GM12872 (cell line): Measurements from ENCODE around the gene CD9.

ENCODE experiments used
- TF ChIP-seq, protein P1 (sequence below): IDR thresholded peaks from 3 replicates; pipeline ENCODE4 v1.5.1; 2011; ENCODE audit warnings: low read depth, mild to moderate bottlenecking, low read length, moderate library complexity; ENCODE audit not compliant: insufficient read depth

The CD9 gene

DNA sequence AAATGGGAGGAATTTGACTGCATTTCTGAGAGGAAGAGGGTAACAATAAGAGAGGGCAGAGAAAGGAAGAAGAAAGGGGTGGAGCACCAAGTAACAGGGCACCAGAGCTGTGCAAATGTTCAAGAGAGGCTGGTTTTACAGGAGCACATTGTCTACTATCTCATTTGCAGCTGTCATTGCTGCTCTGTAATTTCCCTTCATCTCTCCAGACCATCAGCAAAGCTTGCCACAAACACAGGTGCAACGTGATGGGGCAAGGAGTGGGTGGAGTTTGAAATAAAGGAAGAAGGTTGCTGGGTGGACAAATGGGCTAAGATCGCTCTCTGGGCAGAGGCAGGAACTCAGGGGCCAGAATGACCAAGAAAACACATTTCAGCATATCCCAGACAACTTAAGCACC, 62.4 kb downstream of the CD9 start:
- TF ChIP-seq, protein P1, sequence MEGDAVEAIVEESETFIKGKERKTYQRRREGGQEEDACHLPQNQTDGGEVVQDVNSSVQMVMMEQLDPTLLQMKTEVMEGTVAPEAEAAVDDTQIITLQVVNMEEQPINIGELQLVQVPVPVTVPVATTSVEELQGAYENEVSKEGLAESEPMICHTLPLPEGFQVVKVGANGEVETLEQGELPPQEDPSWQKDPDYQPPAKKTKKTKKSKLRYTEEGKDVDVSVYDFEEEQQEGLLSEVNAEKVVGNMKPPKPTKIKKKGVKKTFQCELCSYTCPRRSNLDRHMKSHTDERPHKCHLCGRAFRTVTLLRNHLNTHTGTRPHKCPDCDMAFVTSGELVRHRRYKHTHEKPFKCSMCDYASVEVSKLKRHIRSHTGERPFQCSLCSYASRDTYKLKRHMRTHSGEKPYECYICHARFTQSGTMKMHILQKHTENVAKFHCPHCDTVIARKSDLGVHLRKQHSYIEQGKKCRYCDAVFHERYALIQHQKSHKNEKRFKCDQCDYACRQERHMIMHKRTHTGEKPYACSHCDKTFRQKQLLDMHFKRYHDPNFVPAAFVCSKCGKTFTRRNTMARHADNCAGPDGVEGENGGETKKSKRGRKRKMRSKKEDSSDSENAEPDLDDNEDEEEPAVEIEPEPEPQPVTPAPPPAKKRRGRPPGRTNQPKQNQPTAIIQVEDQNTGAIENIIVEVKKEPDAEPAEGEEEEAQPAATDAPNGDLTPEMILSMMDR: no peak

DNA sequence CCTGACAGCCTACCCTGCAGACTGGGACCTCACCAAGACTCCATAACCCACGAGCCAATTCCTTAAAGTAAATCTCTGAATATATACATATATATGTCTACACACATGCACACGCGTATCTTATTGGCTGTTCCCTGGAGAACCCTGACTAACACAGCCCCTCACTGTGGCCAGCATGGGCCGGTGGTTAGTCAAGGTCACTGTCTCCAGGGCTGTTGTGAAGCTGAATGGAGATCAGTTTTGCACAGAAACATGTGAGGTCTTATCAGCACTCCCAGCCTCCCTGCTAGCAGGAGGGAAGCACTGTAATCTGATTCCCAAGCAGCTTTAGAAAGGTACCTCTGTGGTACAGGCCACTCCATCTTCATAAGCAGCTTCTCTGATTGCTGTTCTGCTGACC, 63.7 kb downstream of the CD9 start:
- TF ChIP-seq, protein P1: no peak

DNA sequence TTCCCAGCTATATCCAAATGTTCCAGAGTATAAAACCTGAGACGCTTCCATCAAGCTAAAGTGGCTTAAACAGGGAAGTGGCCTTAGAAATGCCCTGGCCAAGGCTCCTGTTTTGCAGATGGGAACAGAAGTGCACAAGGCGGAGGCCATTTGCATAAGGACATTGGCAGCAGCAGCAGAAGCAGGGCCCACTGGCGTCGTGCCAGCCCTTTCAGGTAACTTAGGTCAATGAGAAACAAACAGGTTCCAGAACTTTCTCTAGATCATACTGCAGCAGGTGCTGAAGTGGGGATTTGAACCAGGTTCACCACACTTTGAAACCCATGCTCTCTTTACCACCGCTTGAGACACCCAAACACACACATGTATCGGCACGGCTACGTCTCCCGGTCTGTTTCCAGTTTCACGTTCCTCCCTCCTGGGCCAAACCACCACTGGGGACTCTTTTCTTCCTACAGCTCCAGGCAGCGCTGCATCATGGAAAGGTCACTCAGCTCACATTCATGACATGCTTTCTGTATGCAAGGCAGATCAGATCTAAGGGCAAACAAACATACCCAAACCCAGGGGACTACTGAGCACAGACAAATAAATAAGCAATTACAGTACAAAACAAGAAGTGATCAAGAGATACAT, 64.3 kb downstream of the CD9 start:
- TF ChIP-seq, protein P1: no peak

DNA sequence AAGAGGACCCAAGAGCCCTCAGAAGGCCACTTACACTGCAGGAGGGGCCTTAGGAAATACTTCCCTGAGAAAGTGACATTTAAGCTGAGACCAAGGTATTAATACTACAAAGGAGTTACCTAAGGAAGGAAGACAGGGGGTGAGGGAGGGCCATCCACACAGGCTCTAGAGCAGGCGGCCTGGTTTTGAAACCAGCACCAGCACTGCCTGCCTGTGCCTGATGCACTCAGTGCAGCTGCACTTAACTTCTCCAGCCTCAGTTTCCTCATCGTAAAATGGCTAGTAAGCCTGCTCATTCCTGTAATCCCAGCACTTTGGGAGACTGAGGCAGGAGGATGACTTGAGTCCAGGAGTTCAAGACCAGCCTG, 64.8 kb downstream of the CD9 start:
- TF ChIP-seq, protein P1: no peak

DNA sequence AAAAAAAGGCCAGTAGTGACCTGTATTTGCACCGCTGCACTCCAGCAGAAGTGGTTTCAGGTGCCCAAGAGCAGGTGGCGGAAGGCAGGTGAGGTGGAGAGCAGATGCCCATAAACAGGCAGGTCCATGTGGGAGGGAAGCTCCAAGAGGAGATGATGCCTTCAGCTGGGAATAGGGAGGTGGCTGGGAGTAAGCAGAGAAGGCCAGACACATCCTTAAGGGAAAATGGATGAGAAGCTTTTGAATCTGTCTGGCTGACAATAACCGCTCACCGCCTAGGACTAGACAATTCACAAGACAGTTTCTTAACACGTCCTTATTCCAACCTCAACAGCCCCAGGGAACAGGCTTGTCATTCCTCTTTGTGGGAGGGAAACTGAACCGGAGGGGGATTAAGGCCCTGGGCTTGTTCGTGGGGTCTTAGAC, 66.4 kb downstream of the CD9 start:
- TF ChIP-seq, protein P1: no peak

DNA sequence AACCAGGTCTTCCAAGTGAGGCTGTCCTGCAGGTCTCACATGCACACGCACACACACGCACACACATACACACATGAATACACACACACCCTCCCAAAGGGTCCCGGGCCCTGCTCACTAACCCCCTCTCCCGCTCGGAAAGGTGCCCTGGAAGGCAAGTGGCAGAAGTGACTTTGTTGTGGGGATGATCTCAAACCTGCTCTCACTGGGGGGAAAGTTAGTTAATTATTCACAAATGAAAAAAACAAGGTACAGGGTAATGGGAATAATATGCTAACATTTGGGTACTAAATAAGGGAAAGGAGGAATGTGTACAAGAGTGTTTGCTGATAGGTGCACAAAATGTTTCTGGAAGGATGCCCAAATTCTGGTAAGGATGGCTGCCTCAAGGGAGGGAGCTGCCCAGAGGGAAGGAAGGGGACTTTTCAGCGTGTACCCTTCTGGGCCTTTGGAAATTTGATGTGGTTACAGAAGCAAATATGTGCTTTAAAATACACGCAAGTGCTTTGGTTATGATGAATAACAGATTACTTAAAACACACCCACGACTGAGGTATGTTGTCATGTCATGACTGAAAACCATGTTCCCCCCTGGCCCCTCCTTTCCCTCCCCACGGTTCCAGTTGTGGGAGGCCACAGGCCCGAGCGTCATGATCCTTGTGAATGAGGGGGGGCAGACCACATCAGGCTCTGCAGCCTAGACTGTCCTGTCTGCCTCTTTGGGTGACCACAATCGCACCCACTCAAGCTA, 66.9 kb downstream of the CD9 start:
- TF ChIP-seq, protein P1: no peak

DNA sequence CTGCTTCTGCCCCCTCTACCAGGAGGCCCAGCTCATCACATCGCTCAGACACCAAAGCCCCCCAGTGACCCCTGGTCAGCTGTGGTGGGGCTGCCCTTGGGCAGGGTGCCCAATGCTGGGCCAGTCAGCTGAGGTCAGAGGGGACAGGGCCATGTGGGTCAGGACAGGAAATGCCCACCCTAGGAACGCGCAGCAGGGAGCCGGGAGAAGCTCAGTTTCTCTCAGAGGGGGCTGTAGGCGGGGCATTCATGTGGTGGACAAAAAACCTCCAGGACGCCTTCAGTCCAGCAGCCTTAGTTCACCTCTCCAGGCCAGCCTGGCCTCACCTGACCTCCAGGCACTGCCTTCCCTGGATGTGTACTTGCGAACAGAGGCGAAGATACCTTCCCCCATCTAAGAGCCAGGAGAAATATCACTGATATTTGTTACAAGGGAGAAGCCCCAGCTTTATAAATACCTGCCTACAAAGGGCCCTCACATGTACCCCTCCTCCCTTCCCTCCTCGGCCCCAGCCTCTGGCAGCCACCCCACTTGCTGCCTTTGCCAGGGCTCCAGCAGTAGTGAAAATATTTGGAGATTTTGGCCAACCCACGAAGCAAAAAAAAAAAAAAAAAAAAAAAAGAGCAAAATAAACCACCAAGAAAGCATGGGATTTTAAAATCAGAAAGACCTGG, 68.4 kb downstream of the CD9 start:
- TF ChIP-seq, protein P1: no peak
